Spleen (tissue), 11 donors: ENCODE data around the gene ULK2. TPM values are rescaled to one million over a fixed set of nuclear protein-coding genes. Genes with fewer than 3 reads are reported as not detected.

Source experiments
- DNase-seq: peaks from one replicate; pipeline ENCODE4 v3.0.0-alpha.2; 2020
- H3K27ac ChIP-seq, 8 donors: fragments of 200-600 bp; sonication (generic) in 7 of 8; 1 replicate in 4 of 8; 2 replicates in 4 of 8; pipeline versions ENCODE4 v1.5.0 to v1.8.0; 2016 to 2021; ENCODE audit warnings: inconsistent platforms in 4 of 8, mild to moderate bottlenecking in 4 of 8, moderate library complexity in 1 of 8
- H3K27me3 ChIP-seq, 7 donors: fragments of 200-600 bp; sonication (generic) in 6 of 7; replicated peaks in 1 of 7; 1 replicate in 4 of 7; 2 replicates in 3 of 7; pipeline versions ENCODE4 v1.5.0 to v1.8.0; 2016 to 2021; ENCODE audit warnings: inconsistent platforms in 3 of 7, mild to moderate bottlenecking in 1 of 7
- H3K36me3 ChIP-seq, 6 donors: fragments of 200-600 bp; sonication (generic) in 5 of 6; 1 replicate in 4 of 6; 2 replicates in 2 of 6; pipeline versions ENCODE4 v1.5.0 to v1.8.0; 2016 to 2021; ENCODE audit warnings: inconsistent platforms in 2 of 6
- H3K4me1 ChIP-seq, 6 donors: fragments of 200-600 bp; sonication (generic) in 5 of 6; 1 replicate in 3 of 6; 2 replicates in 3 of 6; pipeline versions ENCODE4 v1.5.0 to v1.8.0; 2016 to 2021; ENCODE audit warnings: inconsistent platforms in 3 of 6
- H3K4me3 ChIP-seq, 8 donors: fragments of 200-600 bp; sonication (generic) in 7 of 8; 1 replicate in 4 of 8; 2 replicates in 4 of 8; pipeline versions ENCODE4 v1.5.0 to v1.8.0; 2016 to 2021; ENCODE audit warnings: inconsistent platforms in 4 of 8, mild to moderate bottlenecking in 4 of 8, moderate library complexity in 2 of 8
- H3K9me3 ChIP-seq, 8 donors: fragments of 200-600 bp; sonication (generic) in 7 of 8; 1 replicate in 4 of 8; 2 replicates in 4 of 8; pipeline versions ENCODE4 v1.5.0 to v1.8.0; 2016 to 2021; ENCODE audit warnings: inconsistent platforms in 4 of 8
- POLR2A ChIP-seq, 3 donors: fragments of 450-650 bp; IDR thresholded peaks; one replicate each; pipeline ENCODE4 v1.5.1; 2017; ENCODE audit warnings: antibody characterized with exemption in 3 of 3, mild to moderate bottlenecking in 1 of 3
- POLR2AphosphoS5 ChIP-seq, 3 donors: sonication (generic); formaldehyde crosslinking; IDR thresholded peaks; one replicate each; pipeline ENCODE4 v1.5.1; 2017; ENCODE audit warnings: antibody characterized with exemption in 3 of 3
- WGBS, 5 donors: extraction: QIAGEN DNeasy Blood & Tissue Kit in 3 of 5; methylation state at CpG; one replicate each; pipeline versions ENCODE4 v1.1.5 to v1.1.7; 2013 to 2018; 5-methylcytosine and 5-hydroxymethylcytosine counted together
- intact Hi-C: fragments of 100-400 bp; cut with DNase I; formaldehyde crosslinking; loops from one replicate; pipeline ENCODE4 v1.15.0; 2023; ENCODE audit warnings: low total_unique reads
- polyA plus RNA-seq, 3 donors: library from polyadenylated mRNA; stranded (reverse); fragments of 200-250 nt; gene quantifications; one replicate each; pipeline ENCODE4 v1.2.1, GENCODE V29; 2013
- total RNA-seq, 7 donors: library from RNA; depleted of rRNA in 3 of 7; stranded (reverse); fragments of >200 nt in 3 of 7; fragmentation: NEBNext Ultra II Directional in 4 of 7; extraction: Animal tissue kit (Norgen Biotek cat#: 25700) in 4 of 7; gene quantifications; one replicate each; pipeline versions ENCODE4 v1.1.0 to v1.2.1, GENCODE V29; 2016 to 2021
- TF ChIP-seq, protein P1 (sequence below), 11 experiments: fragments of 200-600 bp in 7 of 11; fragments of 450-650 bp in 4 of 11; sonication (generic) in 4 of 11; IDR thresholded peaks in 8 of 11; conservative IDR thresholded peaks in 3 of 11; 1 replicate in 7 of 11; 2 replicates in 4 of 11; pipeline versions ENCODE4 v1.4.0 to v1.8.0; 2016 to 2021; ENCODE audit warnings: antibody characterized with exemption in 11 of 11, inconsistent platforms in 4 of 11, mild to moderate bottlenecking in 1 of 11
- donor health status: healthy with polysubstance abuse.
- donor health status: DM: no; HTN: no; CAD: no; lungs with moderate emphysema.
- donor health status: DM: no; HTN: no; CAD: no.
- donor health status: Bipolar disorder and iron deficiency.
- donor health status: healthy.
- donor health status: DM: no; HTN: no; CAD: no.
- donor health status: DM: yes; HTN: yes; CAD: no.

The ULK2 gene
- total and polyA plus RNA-seq, 10 donors: 2.7 to 20.9 (median 14.0) TPM

DNA sequence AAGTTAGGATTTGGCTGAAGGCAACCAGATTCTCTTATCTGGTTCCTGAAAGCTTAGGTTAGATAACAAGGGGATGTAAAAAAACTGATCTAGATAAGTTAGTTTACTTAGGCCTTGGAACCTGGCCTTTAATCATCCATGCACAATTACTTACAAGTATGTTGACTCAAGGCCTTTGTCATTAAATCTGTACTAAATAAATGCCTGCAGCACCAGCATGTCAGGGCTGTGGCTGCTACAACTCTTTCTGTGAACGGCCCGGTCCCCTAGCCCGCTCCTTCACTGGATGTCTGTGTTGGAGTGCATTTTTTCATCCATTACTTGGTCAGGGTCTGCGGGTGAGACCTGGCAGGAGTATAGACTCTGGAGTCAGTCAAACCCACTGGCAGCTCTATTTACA is 71.3 kb downstream of the ULK2 start:
- Histone ChIP-seq H3K4me3 (no peak overlapping the region), H3K27me3 (no peaks in the 10 kb centered on the region), H3K9me3 (peaks cover 0 to 45% (median 33%) of the 10 kb centered on the region in 8 donors), H3K27ac (no peak overlapping the region), H3K36me3 (peaks cover 2 to 96% (median 56%) of the 10 kb centered on the region in 6 donors), H3K4me1 (no peaks in the 10 kb centered on the region)
- 95 to 100% (median 99%) methylated on average over 4 of the region's 4 CpGs for WGBS, 5 donors
- no peak for TF ChIP-seq POLR2AphosphoS5 (IDR thresholded peaks at IDR 0.05)
- TF ChIP-seq, protein P1, sequence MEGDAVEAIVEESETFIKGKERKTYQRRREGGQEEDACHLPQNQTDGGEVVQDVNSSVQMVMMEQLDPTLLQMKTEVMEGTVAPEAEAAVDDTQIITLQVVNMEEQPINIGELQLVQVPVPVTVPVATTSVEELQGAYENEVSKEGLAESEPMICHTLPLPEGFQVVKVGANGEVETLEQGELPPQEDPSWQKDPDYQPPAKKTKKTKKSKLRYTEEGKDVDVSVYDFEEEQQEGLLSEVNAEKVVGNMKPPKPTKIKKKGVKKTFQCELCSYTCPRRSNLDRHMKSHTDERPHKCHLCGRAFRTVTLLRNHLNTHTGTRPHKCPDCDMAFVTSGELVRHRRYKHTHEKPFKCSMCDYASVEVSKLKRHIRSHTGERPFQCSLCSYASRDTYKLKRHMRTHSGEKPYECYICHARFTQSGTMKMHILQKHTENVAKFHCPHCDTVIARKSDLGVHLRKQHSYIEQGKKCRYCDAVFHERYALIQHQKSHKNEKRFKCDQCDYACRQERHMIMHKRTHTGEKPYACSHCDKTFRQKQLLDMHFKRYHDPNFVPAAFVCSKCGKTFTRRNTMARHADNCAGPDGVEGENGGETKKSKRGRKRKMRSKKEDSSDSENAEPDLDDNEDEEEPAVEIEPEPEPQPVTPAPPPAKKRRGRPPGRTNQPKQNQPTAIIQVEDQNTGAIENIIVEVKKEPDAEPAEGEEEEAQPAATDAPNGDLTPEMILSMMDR (IDR thresholded peaks at IDR 0.05 in 8 of 11, conservative IDR thresholded peaks at IDR 0.05 in 3 of 11): no peak
- no peak for TF ChIP-seq POLR2A (IDR thresholded peaks at IDR 0.05)
- DNase-seq: no peak
- intact Hi-C loops: no loop called here

DNA sequence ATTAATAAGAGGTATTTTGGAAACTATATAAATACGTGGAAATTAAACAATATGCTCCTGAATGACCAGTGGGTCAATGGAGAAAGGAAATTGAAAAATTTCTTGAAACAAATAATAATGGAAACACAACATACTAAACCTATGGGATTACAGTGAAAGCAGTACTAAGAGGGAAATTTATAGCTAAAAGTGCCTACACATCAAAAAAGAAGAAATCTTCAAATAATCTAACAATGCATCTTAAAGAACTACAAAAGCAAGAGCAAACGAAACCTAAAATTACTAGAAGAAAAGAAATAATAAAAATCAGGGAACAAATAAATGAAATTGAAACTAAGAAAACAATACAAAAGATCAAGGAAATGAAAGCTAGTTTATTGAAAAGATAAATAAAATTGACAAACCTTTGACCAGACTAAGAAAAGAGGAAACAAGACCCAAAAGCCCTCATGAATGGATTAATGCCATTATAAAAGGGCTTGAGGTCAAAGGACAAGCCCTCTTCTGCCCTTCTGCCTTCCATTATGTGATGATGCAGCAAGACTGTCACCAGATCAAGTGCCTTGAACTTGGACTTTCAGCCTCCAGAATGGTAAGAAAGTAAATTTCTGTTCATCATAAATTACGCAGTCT is 75.7 kb downstream of the ULK2 start:
- no peaks in the 10 kb centered on the region for H3K4me1 ChIP-seq
- 91 to 96% (median 94%) methylated on average over 3 of the region's 3 CpGs for WGBS, 5 donors
- TF ChIP-seq POLR2AphosphoS5 (IDR thresholded peaks at IDR 0.05) (no peak), POLR2A (IDR thresholded peaks at IDR 0.05) (no peak)
- TF ChIP-seq, protein P1 (IDR thresholded peaks at IDR 0.05 in 8 of 11, conservative IDR thresholded peaks at IDR 0.05 in 3 of 11): no peak
- DNase-seq: no peak
- H3K4me3 ChIP-seq: no peak overlapping the region
- H3K9me3 ChIP-seq: peaks cover 0 to 40% (median 28%) of the 10 kb centered on the region in 8 donors
- intact Hi-C loops: no loop called here
- no peak overlapping the region for H3K27ac ChIP-seq
- peaks cover 2 to 98% (median 58%) of the 10 kb centered on the region in 6 donors for H3K36me3 ChIP-seq
- no peaks in the 10 kb centered on the region for H3K27me3 ChIP-seq

DNA sequence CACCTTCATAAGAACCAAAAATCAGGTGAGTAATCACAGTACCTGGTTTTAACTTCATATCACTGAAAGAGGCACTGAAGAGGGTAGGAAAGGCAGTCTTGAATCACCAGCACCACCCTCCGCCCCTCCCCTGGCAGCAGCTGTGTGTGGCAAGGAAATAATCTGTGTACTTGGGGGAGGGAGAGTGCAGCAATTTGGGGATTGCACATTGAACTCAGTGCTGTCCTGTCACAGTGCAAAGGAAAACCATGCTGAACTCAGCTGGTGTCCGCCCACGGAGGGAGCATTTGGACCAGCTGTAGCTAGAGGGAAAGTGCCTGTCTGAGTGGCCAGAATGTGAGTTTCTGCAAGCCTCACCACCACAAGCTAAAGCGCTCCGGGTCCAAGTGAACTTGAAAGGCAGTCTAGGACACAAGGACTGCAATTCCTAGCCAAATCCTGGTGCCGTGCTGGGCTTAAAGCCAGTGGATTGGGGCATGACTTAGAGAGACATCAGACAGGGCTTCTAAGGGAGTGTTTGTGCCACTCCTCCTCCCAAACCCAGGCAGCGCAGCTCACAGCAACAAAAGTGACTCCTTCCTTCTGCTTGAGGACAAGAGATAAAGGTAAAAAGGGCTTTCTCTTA is 79.9 kb downstream of the ULK2 start:
- 84 to 97% (median 93%) methylated on average over 7 of the region's 7 CpGs for WGBS, 5 donors
- H3K4me3 ChIP-seq: no peak overlapping the region
- peaks cover 0 to 86% (median 29%) of the 10 kb centered on the region in 6 donors for H3K36me3 ChIP-seq
- no peak overlapping the region for H3K27ac ChIP-seq
- intact Hi-C loops: no loop called here
- H3K9me3 ChIP-seq: peaks cover 0 to under 1% (median 0%) of the 10 kb centered on the region in 8 donors
- TF ChIP-seq POLR2A (IDR thresholded peaks at IDR 0.05) (no peak), POLR2AphosphoS5 (IDR thresholded peaks at IDR 0.05) (no peak)
- TF ChIP-seq, protein P1 (IDR thresholded peaks at IDR 0.05 in 8 of 11, conservative IDR thresholded peaks at IDR 0.05 in 3 of 11): no peak
- no peaks in the 10 kb centered on the region for H3K27me3 ChIP-seq
- H3K4me1 ChIP-seq: no peaks in the 10 kb centered on the region
- DNase-seq: no peak

DNA sequence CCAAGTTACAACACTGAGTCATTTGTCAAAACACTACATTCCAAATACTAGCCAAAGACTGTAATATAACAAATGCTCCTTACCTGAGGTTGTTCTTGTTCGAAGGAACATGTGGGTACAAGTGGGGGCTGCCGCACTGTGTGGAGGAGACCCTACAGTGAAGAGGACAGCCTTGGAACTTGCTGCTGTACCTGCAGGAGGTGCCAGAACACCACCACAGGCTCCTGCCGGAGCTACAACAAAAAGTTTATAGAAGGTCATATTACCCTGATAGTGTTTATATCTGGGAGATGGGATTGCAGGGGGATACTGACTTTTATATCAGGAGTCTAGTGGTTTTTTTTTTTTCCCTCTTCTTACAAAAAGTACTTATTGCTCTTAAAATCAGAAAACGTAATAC is 81.9 kb downstream of the ULK2 start:
- DNase-seq: no peak
- WGBS, 5 donors: 66 to 79% (median 73%) methylated on average over 4 of the region's 4 CpGs
- Histone ChIP-seq H3K4me1 (no peaks in the 10 kb centered on the region), H3K27ac (no peak overlapping the region), H3K27me3 (no peaks in the 10 kb centered on the region), H3K9me3 (no peaks in the 10 kb centered on the region), H3K4me3 (no peak overlapping the region), H3K36me3 (peaks cover 0 to 88% (median 43%) of the 10 kb centered on the region in 6 donors)
- intact Hi-C loops: no loop called here
- no peak for TF ChIP-seq POLR2AphosphoS5 (IDR thresholded peaks at IDR 0.05)
- TF ChIP-seq, protein P1 (IDR thresholded peaks at IDR 0.05 in 8 of 11, conservative IDR thresholded peaks at IDR 0.05 in 3 of 11): no peak
- TF ChIP-seq POLR2A (IDR thresholded peaks at IDR 0.05): no peak
